Stomach (tissue), 9 donors: ENCODE data around the gene ZACN. TPM values are rescaled to one million over a fixed set of nuclear protein-coding genes. Genes with fewer than 3 reads are reported as not detected.

ENCODE experiments used
- DNase-seq, 2 donors: peaks; one replicate each; pipeline versions ENCODE4 v3.0.0 to v3.0.0-alpha.2; 2013 to 2019
- H3K27ac ChIP-seq, 5 donors: fragments of 200-600 bp in 4 of 5; sonication (generic) in 4 of 5; one replicate each; pipeline ENCODE4 v1.5.1; 2013 to 2019; ENCODE audit warnings: mild to moderate bottlenecking in 1 of 5, moderate library complexity in 1 of 5
- H3K27me3 ChIP-seq, 3 donors: fragments of 200-600 bp; sonication (generic); one replicate each; pipeline ENCODE4 v1.5.1; 2017 to 2019; ENCODE audit warnings: mixed run types in 1 of 3
- H3K36me3 ChIP-seq, 4 donors: fragments of 200-600 bp; sonication (generic); 1 replicate in 3 of 4; 2 replicates in 1 of 4; pipeline ENCODE4 v1.5.1; 2016 to 2019
- H3K4me1 ChIP-seq, 4 donors: fragments of 200-600 bp; sonication (generic); one replicate each; pipeline ENCODE4 v1.5.1; 2016 to 2019
- H3K4me3 ChIP-seq, 4 donors: fragments of 200-600 bp; sonication (generic) in 3 of 4; one replicate each; pipeline ENCODE4 v1.5.1; 2016 to 2019; ENCODE audit warnings: mild to moderate bottlenecking in 1 of 4
- H3K9me3 ChIP-seq, 4 donors: fragments of 200-600 bp; sonication (generic); one replicate each; pipeline ENCODE4 v1.5.1; 2016 to 2019
- CTCF ChIP-seq, 7 experiments: fragments of 450-650 bp in 4 of 7; fragments of 200-600 bp in 3 of 7; sonication (generic) in 3 of 7; IDR thresholded peaks; one replicate each; pipeline ENCODE4 v1.5.1; 2016 to 2019; ENCODE audit warnings: antibody characterized with exemption in 7 of 7, control low read depth in 2 of 7, mild to moderate bottlenecking in 1 of 7
- EP300 ChIP-seq: sonication (generic); formaldehyde crosslinking; IDR thresholded peaks from one replicate; pipeline ENCODE4 v1.6.1; 2017; ENCODE audit warnings: antibody characterized with exemption
- POLR2A ChIP-seq, 4 donors: fragments of 450-650 bp; IDR thresholded peaks; one replicate each; pipeline ENCODE4 v1.6.1; 2016; ENCODE audit warnings: antibody characterized with exemption in 4 of 4, control low read depth in 2 of 4, mild to moderate bottlenecking in 1 of 4, moderate library complexity in 1 of 4
- POLR2AphosphoS5 ChIP-seq, 3 donors: sonication (generic); formaldehyde crosslinking; IDR thresholded peaks; one replicate each; pipeline ENCODE4 v1.6.1; 2016; ENCODE audit warnings: antibody characterized with exemption in 3 of 3
- WGBS, 5 donors: extraction: QIAGEN DNeasy Blood & Tissue Kit in 3 of 5; methylation state at CpG; one replicate each; pipeline versions ENCODE4 v1.1.5 to v1.1.7; 2013 to 2018; 5-methylcytosine and 5-hydroxymethylcytosine counted together
- intact Hi-C: fragments of 100-400 bp; cut with DNase I; formaldehyde crosslinking; loops from one replicate; pipeline ENCODE4 v1.15.1; 2023; ENCODE audit warnings: low total_unique reads
- polyA plus RNA-seq, 3 donors: library from polyadenylated mRNA; stranded (reverse); fragments of 200-250 nt; gene quantifications; one replicate each; pipeline ENCODE4 v1.2.3, GENCODE V29; 2013
- total RNA-seq, 5 donors: library from RNA; depleted of rRNA; stranded (reverse); fragments of >200 nt; gene quantifications; one replicate each; pipeline versions ENCODE4 v1.1.0 to v1.2.3, GENCODE V29; 2014 to 2016
- donor health status: healthy with polysubstance abuse.
- donor health status: Bipolar disorder and iron deficiency.
- donor health status: healthy.

ZACN gene
- total and polyA plus RNA-seq, 8 donors = 1.00 to 1.9 (median 1.4) TPM; not detected in 5

DNA sequence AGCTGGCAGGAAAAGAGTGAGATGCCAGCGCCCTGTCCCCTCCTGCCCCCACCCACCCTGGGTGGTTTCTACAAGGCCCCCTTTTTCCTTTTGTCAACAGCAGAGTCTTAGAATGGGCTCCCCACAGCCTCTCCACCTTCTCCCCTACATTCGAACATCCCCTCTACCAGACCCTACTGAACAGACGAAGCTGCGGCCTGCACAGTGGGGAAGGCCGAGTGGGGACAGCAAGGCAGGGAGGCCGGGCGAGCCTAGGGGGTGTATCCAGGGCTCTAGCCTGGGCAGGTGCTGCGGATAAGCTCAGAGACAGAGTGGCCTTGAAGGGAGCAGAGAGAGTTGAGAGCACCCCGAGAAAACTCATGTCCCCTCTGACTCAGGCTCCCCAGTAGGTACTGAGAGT is 7.4 kb downstream of the ZACN start:
- Histone ChIP-seq H3K4me3 (no peak overlapping the region), H3K27ac (no peak overlapping the region), H3K4me1 (no peaks in the 10 kb centered on the region), H3K9me3 (no peaks in the 10 kb centered on the region), H3K36me3 (peaks cover 89 to 94% (median 92%) of the 10 kb centered on the region in 4 donors), H3K27me3 (no peaks in the 10 kb centered on the region)
- DNase-seq = no peak
- intact Hi-C loops = no loop called here
- no peak for TF ChIP-seq POLR2AphosphoS5 (IDR thresholded peaks at IDR 0.05)
- no peak for TF ChIP-seq EP300
- no peak for TF ChIP-seq POLR2A (IDR thresholded peaks at IDR 0.05)
- no peak for TF ChIP-seq CTCF (IDR thresholded peaks at IDR 0.05)
- 95 to 100% (median 97%) methylated on average over 7 to 9 of the region's 9 CpGs for WGBS, 5 donors

GRCh38 chr17:76087531-76087930 is 8.5 kb downstream of the ZACN start:
- TF ChIP-seq CTCF (IDR thresholded peaks at IDR 0.05) (no peak), POLR2A (IDR thresholded peaks at IDR 0.05) (no peak), EP300 (no peak), POLR2AphosphoS5 (IDR thresholded peaks at IDR 0.05) (no peak)
- Histone ChIP-seq H3K9me3 (no peaks in the 10 kb centered on the region), H3K4me3 (no peak overlapping the region), H3K27ac (no peak overlapping the region), H3K27me3 (no peaks in the 10 kb centered on the region), H3K4me1 (no peaks in the 10 kb centered on the region), H3K36me3 (peaks cover 86 to 100% (median 100%) of the 10 kb centered on the region in 4 donors)
- intact Hi-C loops = no loop called here
- WGBS, 5 donors = 89 to 97% (median 91%) methylated on average over 2 to 11 of the region's 11 CpGs
- no peak for DNase-seq

DNA sequence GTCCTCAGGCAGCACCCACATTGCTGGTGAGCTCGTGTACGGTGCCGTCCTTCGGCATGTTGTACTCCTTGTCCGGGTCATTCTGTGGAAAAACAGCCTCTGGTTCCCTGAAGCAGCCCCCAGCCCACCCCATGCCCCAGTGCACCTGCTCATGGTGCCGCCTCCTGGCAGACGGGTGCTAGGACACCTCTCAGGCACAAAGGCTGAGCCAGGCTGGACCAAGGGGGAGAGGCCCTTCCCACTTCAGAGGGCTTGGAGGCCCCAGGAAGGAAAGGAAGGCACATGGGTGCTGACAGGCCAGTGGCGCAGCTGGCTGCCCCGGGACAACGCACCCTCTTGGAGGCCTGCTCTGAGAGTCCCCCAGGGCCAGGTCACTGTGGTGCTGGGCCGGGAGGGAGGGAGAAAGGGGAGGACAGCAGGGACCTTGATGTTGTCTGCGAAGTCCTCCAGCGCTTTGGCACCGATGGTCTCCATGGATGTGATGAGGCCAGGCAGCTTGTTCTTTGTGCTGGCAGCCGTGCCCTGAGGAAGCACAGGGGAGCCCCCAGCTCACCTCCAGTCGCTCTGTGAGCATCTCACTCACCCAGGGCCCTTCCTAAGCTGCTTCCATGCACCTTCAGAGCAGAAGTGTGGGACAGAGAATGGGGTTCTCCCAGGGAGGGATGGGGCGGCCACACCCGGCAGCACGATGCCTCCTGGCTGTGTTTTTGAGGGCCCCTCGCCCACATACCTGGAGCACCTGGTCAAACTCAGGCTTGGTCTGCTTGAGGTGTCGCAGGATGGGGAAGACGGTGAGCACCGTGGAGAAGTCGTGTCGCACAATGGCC is 9.3 kb downstream of the ZACN start:
- WGBS, 5 donors = 87 to 94% (median 91%) methylated on average over 13 to 25 of the region's 25 CpGs
- intact Hi-C loops = no loop called here
- H3K9me3 ChIP-seq = no peaks in the 10 kb centered on the region
- no peak overlapping the region for H3K27ac ChIP-seq
- no peaks in the 10 kb centered on the region for H3K4me1 ChIP-seq
- no peak for TF ChIP-seq POLR2AphosphoS5 (IDR thresholded peaks at IDR 0.05)
- TF ChIP-seq EP300 = no peak
- TF ChIP-seq POLR2A (IDR thresholded peaks at IDR 0.05) = no peak
- TF ChIP-seq CTCF (IDR thresholded peaks at IDR 0.05) = no peak
- H3K36me3 ChIP-seq = peaks cover 86 to 100% (median 100%) of the 10 kb centered on the region in 4 donors
- H3K27me3 ChIP-seq = no peaks in the 10 kb centered on the region
- DNase-seq = no peak
- no peak overlapping the region for H3K4me3 ChIP-seq

GRCh38 chr17:76088868-76089576 is 10.0 kb downstream of the ZACN start:
- Histone ChIP-seq H3K27ac (no peak overlapping the region), H3K4me3 (no peak overlapping the region), H3K4me1 (no peaks in the 10 kb centered on the region), H3K36me3 (peaks cover 86 to 100% (median 100%) of the 10 kb centered on the region in 4 donors), H3K27me3 (no peaks in the 10 kb centered on the region), H3K9me3 (no peaks in the 10 kb centered on the region)
- no peak for DNase-seq
- WGBS, 5 donors = 90 to 97% (median 95%) methylated on average over 22 to 25 of the region's 25 CpGs
- TF ChIP-seq CTCF (IDR thresholded peaks at IDR 0.05) = no peak
- TF ChIP-seq POLR2A (IDR thresholded peaks at IDR 0.05) = no peak
- no peak for TF ChIP-seq EP300
- no peak for TF ChIP-seq POLR2AphosphoS5 (IDR thresholded peaks at IDR 0.05)
- intact Hi-C loops = no loop called here
